Measurements from ENCODE around the gene MAT2B. TPM values are rescaled to one million over a fixed set of nuclear protein-coding genes. Genes with fewer than 3 reads are reported as not detected.

Gene MAT2B
- total RNA-seq, 1 donor from 2014 or later: 76.4 TPM

DNA sequence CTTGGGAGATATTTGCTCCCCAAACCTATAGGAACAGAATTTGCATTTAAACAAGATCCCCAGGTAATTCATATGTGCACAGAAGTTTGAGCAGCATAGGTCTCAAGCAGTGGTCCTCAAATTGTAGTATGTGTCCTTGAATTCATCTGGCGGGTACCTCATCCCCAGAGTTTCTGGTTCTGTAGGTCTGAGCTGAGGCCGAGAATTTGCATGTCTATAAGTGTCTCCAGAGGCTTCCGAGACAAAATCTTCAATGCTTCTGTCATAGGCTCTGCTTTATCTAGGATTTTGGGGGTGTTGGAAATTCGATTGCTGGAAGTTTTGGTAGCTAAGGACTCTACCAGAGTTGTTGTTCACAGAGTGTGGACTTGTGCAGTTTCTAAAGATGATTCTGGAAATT, 38.6 kb downstream of the MAT2B start:
- no peak for ATAC-seq (ENCODE audit: low read depth)
- CTCF ChIA-PET: no interaction called here
- no peaks in the 10 kb centered on the region for H3K9me3 Mint-ChIP-seq
- TF ChIP-seq, protein P1, sequence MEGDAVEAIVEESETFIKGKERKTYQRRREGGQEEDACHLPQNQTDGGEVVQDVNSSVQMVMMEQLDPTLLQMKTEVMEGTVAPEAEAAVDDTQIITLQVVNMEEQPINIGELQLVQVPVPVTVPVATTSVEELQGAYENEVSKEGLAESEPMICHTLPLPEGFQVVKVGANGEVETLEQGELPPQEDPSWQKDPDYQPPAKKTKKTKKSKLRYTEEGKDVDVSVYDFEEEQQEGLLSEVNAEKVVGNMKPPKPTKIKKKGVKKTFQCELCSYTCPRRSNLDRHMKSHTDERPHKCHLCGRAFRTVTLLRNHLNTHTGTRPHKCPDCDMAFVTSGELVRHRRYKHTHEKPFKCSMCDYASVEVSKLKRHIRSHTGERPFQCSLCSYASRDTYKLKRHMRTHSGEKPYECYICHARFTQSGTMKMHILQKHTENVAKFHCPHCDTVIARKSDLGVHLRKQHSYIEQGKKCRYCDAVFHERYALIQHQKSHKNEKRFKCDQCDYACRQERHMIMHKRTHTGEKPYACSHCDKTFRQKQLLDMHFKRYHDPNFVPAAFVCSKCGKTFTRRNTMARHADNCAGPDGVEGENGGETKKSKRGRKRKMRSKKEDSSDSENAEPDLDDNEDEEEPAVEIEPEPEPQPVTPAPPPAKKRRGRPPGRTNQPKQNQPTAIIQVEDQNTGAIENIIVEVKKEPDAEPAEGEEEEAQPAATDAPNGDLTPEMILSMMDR (IDR thresholded peaks at IDR 0.05): no peak
- H3K36me3 Mint-ChIP-seq (ENCODE audit: low read depth): no peaks in the 10 kb centered on the region
- intact Hi-C loops (cut with micrococcal nuclease): no loop called here
- H3K27me3 Mint-ChIP-seq: peaks cover 5% of the 10 kb centered on the region
- no peaks in the 10 kb centered on the region for H3K4me1 Mint-ChIP-seq
- POLR2A ChIA-PET: no interaction called here
- H3K27ac Mint-ChIP-seq: no peak overlapping the region
- H3K4me3 Mint-ChIP-seq: no peak overlapping the region
- DNase-seq: no peak

DNA sequence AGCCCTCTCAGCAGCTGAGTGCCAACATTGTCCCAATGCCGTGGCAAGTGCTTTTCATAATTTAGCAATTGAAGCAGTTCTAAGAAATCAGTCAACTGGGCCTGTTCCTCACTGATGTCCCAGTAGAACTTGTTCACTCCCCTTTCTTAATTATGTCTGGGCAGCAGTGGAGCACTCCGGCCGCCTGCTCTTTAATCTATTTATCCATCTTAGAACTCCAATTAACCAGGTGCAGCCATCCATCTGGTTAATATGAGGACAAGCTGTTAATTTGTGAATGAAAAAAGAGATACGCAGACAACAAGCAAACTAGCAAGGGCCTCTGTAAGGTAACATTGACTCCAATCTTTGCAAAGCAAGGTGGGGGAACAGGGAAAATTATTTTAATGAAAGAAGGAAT, 39.4 kb downstream of the MAT2B start:
- no peak overlapping the region for H3K4me3 Mint-ChIP-seq
- H3K4me1 Mint-ChIP-seq: no peaks in the 10 kb centered on the region

GRCh38 chr5:163548649-163549048, 43.2 kb downstream of the MAT2B start:
- POLR2A ChIA-PET: no interaction called here
- Mint-ChIP-seq H3K9me3 (no peaks in the 10 kb centered on the region), H3K4me1 (no peaks in the 10 kb centered on the region), H3K36me3 (ENCODE audit: low read depth) (no peaks in the 10 kb centered on the region), H3K4me3 (no peak overlapping the region), H3K27ac (no peak overlapping the region), H3K27me3 (peaks cover 5% of the 10 kb centered on the region)
- CTCF ChIA-PET: no interaction called here
- DNase-seq (no peak), ATAC-seq (ENCODE audit: low read depth) (no peak)
- TF ChIP-seq, protein P1 (IDR thresholded peaks at IDR 0.05): no peak
- intact Hi-C loops (cut with micrococcal nuclease): no loop called here

More for the DNA sequence above, 39.4 kb downstream of the MAT2B start:
- ChIA-PET POLR2A (no interaction called here), CTCF (no interaction called here)
- H3K9me3 Mint-ChIP-seq: no peaks in the 10 kb centered on the region
- H3K27ac Mint-ChIP-seq: no peak overlapping the region
- intact Hi-C loops (cut with micrococcal nuclease): no loop called here
- DNase-seq (no peak), ATAC-seq (ENCODE audit: low read depth) (no peak)
- H3K36me3 Mint-ChIP-seq (ENCODE audit: low read depth): no peaks in the 10 kb centered on the region
- TF ChIP-seq, protein P1 (IDR thresholded peaks at IDR 0.05): no peak
- peaks cover 5% of the 10 kb centered on the region for H3K27me3 Mint-ChIP-seq

DNA sequence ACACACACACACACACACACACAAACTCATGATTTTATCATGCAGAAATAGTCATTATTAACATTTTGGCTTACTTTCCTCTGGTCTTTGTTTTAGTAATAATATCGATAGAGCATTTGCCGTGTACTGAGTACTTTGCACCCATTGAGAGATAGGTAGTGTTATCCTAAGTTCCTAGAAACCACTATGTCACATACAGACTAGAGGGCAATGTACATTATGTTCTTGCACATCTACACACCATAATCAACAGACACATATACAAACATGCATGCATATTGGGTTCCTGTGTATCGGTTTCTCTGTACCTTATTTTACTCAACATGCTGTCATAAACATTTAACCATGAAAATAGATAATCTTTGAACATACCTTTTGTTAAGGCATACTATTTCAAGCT, 45.7 kb downstream of the MAT2B start:
- H3K36me3 Mint-ChIP-seq (ENCODE audit: low read depth): no peaks in the 10 kb centered on the region
- CTCF ChIA-PET: no interaction called here
- no peak overlapping the region for H3K27ac Mint-ChIP-seq
- TF ChIP-seq, protein P1 (IDR thresholded peaks at IDR 0.05): no peak
- POLR2A ChIA-PET: no interaction called here
- no peak overlapping the region for H3K4me3 Mint-ChIP-seq
- no peaks in the 10 kb centered on the region for H3K4me1 Mint-ChIP-seq
- intact Hi-C loops (cut with micrococcal nuclease): no loop called here
- no peaks in the 10 kb centered on the region for H3K9me3 Mint-ChIP-seq
- DNase-seq: no peak
- peaks cover 3% of the 10 kb centered on the region for H3K27me3 Mint-ChIP-seq
- ATAC-seq (ENCODE audit: low read depth): no peak

GRCh38 chr5:163552536-163552935, 47.1 kb downstream of the MAT2B start:
- DNase-seq (no peak), ATAC-seq (ENCODE audit: low read depth) (no peak)
- Mint-ChIP-seq H3K27me3 (peaks cover 9% of the 10 kb centered on the region), H3K4me1 (no peaks in the 10 kb centered on the region), H3K36me3 (ENCODE audit: low read depth) (no peaks in the 10 kb centered on the region), H3K27ac (no peak overlapping the region), H3K4me3 (no peak overlapping the region), H3K9me3 (no peaks in the 10 kb centered on the region)
- CTCF ChIA-PET: interaction anchor here (1.0 kb wide), 1 partner anchor 11 kb away, joined by 3 read pairs; no protein-coding TSS in a partner anchor
- TF ChIP-seq, protein P1 (IDR thresholded peaks at IDR 0.05): no peak
- intact Hi-C loops (cut with micrococcal nuclease): no loop called here
- POLR2A ChIA-PET: no interaction called here
